ENCODE data around the gene R3HCC1L.

DNA sequence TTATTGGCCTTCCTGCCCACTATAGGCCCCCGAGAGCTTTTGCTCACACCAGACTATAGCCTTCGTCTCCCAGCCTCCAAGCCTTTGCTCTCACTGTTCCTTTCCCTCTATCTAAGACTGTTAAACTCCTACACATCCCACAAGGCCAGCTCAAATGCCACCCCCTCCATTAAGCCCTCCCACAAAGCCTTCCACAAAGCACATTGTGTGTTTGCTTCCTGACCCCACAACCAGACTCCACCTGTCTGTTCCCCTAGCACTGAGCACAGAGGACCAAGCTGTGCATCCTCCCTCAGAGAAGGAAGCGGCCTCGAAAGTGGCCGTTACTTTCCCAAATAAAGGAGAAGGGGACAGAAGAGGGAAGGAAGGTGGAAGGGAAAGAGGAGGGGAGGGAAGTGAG is 132.2 kb downstream of the R3HCC1L start:
- TF ChIP-seq NRF1 (conservative IDR thresholded peaks at IDR 0.05; ENCODE audit: low read depth, low read length) (no peak), PAX8 (IDR thresholded peaks at IDR 0.05) (no peak), EZH2 (IDR thresholded peaks at IDR 0.05; ENCODE audit: borderline replicate concordance, control insufficient read depth, low read depth, low read length) (no peak), ZNF384 (IDR thresholded peaks at IDR 0.05; ENCODE audit: borderline replicate concordance, low read depth, low read length) (no peak), CHD1 (IDR thresholded peaks at IDR 0.05; ENCODE audit: low read depth, low read length) (no peak), POLR2AphosphoS5 (IDR thresholded peaks at IDR 0.05; ENCODE audit: low read length) (no peak), CEBPB (IDR thresholded peaks at IDR 0.05; ENCODE audit: borderline replicate concordance in 1 of 2, low read depth in 2 of 2, low read length in 2 of 2) (no peak), ATF7 (IDR thresholded peaks at IDR 0.05; ENCODE audit: low read depth) (no peak), SMAD1 (IDR thresholded peaks at IDR 0.05; ENCODE audit: low read depth, partially characterized antibody) (no peak), EP300 (IDR thresholded peaks at IDR 0.05; ENCODE audit: borderline replicate concordance in 1 of 2, control insufficient read depth in 1 of 2, low read depth in 2 of 2, low read length in 2 of 2) (no peak), TARDBP (IDR thresholded peaks at IDR 0.05; ENCODE audit: borderline replicate concordance) (no peak)
- TF ChIP-seq, protein P1, sequence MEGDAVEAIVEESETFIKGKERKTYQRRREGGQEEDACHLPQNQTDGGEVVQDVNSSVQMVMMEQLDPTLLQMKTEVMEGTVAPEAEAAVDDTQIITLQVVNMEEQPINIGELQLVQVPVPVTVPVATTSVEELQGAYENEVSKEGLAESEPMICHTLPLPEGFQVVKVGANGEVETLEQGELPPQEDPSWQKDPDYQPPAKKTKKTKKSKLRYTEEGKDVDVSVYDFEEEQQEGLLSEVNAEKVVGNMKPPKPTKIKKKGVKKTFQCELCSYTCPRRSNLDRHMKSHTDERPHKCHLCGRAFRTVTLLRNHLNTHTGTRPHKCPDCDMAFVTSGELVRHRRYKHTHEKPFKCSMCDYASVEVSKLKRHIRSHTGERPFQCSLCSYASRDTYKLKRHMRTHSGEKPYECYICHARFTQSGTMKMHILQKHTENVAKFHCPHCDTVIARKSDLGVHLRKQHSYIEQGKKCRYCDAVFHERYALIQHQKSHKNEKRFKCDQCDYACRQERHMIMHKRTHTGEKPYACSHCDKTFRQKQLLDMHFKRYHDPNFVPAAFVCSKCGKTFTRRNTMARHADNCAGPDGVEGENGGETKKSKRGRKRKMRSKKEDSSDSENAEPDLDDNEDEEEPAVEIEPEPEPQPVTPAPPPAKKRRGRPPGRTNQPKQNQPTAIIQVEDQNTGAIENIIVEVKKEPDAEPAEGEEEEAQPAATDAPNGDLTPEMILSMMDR (IDR thresholded peaks at IDR 0.05 in 2 of 3, conservative IDR thresholded peaks at IDR 0.05 in 1 of 3; ENCODE audit: control insufficient read depth in 2 of 3, extremely low read depth in 1 of 3, insufficient read depth in 1 of 3, low read depth in 3 of 3, low read length in 3 of 3), result no peak
- TF ChIP-seq, protein P2, sequence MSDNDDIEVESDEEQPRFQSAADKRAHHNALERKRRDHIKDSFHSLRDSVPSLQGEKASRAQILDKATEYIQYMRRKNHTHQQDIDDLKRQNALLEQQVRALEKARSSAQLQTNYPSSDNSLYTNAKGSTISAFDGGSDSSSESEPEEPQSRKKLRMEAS (IDR thresholded peaks at IDR 0.05; ENCODE audit: low read depth, low read length), result no peak
- TF ChIP-seq, protein P3, sequence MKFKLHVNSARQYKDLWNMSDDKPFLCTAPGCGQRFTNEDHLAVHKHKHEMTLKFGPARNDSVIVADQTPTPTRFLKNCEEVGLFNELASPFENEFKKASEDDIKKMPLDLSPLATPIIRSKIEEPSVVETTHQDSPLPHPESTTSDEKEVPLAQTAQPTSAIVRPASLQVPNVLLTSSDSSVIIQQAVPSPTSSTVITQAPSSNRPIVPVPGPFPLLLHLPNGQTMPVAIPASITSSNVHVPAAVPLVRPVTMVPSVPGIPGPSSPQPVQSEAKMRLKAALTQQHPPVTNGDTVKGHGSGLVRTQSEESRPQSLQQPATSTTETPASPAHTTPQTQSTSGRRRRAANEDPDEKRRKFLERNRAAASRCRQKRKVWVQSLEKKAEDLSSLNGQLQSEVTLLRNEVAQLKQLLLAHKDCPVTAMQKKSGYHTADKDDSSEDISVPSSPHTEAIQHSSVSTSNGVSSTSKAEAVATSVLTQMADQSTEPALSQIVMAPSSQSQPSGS (IDR thresholded peaks at IDR 0.05; ENCODE audit: low read length), result no peak
